Activated naive CD4-positive, alpha-beta T cell treated with anti-CD3 and anti-CD28 coated beads, Interleukin-2, amount 50 U/mL, for 24 hours (primary cell): Measurements from ENCODE around the gene G0S2.
"Not testable (repeated sequence)": the region's sequence is repeated elsewhere in the genome, so short reads cannot be mapped to it uniquely, and the experiment has no call there.

Source experiments
- H3K27ac Mint-ChIP-seq: one replicate; pipeline ENCODE4 v1.8.0; 2021; ENCODE audit warnings: mild to moderate bottlenecking, mixed read lengths
- H3K27me3 Mint-ChIP-seq: one replicate; pipeline ENCODE4 v1.8.0; 2021; ENCODE audit warnings: mixed read lengths
- H3K36me3 Mint-ChIP-seq: one replicate; pipeline ENCODE4 v1.8.0; 2021; ENCODE audit warnings: mixed read lengths
- H3K4me1 Mint-ChIP-seq: one replicate; pipeline ENCODE4 v1.8.0; 2021; ENCODE audit warnings: mixed read lengths
- H3K4me3 Mint-ChIP-seq: one replicate; pipeline ENCODE4 v1.8.0; 2021; ENCODE audit warnings: mild to moderate bottlenecking, mixed read lengths
- H3K9me3 Mint-ChIP-seq: one replicate; pipeline ENCODE4 v1.8.0; 2021; ENCODE audit warnings: mixed read lengths

G0S2 gene

GRCh38 chr1:209692296-209692695, 17.1 kb downstream of the G0S2 start:
- Mint-ChIP-seq H3K36me3 (no peaks in the 10 kb centered on the region), H3K4me3 (no peak overlapping the region), H3K27me3 (no peaks in the 10 kb centered on the region), H3K27ac (peak overlapping the region; percentile 72), H3K9me3 (no peaks in the 10 kb centered on the region), H3K4me1 (peaks cover 60% of the 10 kb centered on the region)

GRCh38 chr1:209692745-209693504, 17.7 kb downstream of the G0S2 start:
- H3K36me3 Mint-ChIP-seq, result no peaks in the 10 kb centered on the region
- H3K9me3 Mint-ChIP-seq, result no peaks in the 10 kb centered on the region
- peaks cover 58% of the 10 kb centered on the region for H3K4me1 Mint-ChIP-seq
- H3K27me3 Mint-ChIP-seq, result no peaks in the 10 kb centered on the region
- H3K27ac Mint-ChIP-seq, result peak overlapping the region; percentile 91
- no peak overlapping the region for H3K4me3 Mint-ChIP-seq

GRCh38 chr1:209696673-209697072, 21.5 kb downstream of the G0S2 start:
- no peaks in the 10 kb centered on the region for H3K36me3 Mint-ChIP-seq
- peaks cover 48% of the 10 kb centered on the region for H3K4me1 Mint-ChIP-seq
- no peak overlapping the region for H3K4me3 Mint-ChIP-seq
- no peaks in the 10 kb centered on the region for H3K9me3 Mint-ChIP-seq
- H3K27ac Mint-ChIP-seq, result peak overlapping the region; percentile 59
- H3K27me3 Mint-ChIP-seq, result no peaks in the 10 kb centered on the region

- Mint-ChIP-seq H3K27me3 (no peaks in the 10 kb centered on the region), H3K36me3 (no peaks in the 10 kb centered on the region), H3K27ac (peak overlapping the region; percentile 57), H3K9me3 (no peaks in the 10 kb centered on the region), H3K4me1 (peaks cover 46% of the 10 kb centered on the region), H3K4me3 (no peak overlapping the region)
Measured at GRCh38 chr1:209697126-209697525, 21.9 kb downstream of the G0S2 start.

GRCh38 chr1:209700686-209701085, 25.5 kb downstream of the G0S2 start:
- peaks cover 38% of the 10 kb centered on the region for H3K4me1 Mint-ChIP-seq
- not testable (repeated sequence) for H3K36me3 Mint-ChIP-seq, H3K9me3 Mint-ChIP-seq, H3K27ac Mint-ChIP-seq, H3K4me3 Mint-ChIP-seq, H3K27me3 Mint-ChIP-seq

GRCh38 chr1:209702832-209703231, 27.6 kb downstream of the G0S2 start:
- Mint-ChIP-seq H3K27me3 (no peaks in the 10 kb centered on the region), H3K9me3 (no peaks in the 10 kb centered on the region), H3K36me3 (no peaks in the 10 kb centered on the region), H3K4me3 (no peak overlapping the region), H3K27ac (no peak overlapping the region), H3K4me1 (peaks cover 31% of the 10 kb centered on the region)

- Mint-ChIP-seq H3K36me3 (no peaks in the 10 kb centered on the region), H3K27me3 (no peaks in the 10 kb centered on the region), H3K4me3 (peak overlapping the region; percentile 68), H3K9me3 (no peaks in the 10 kb centered on the region), H3K27ac (peak overlapping the region; percentile 84), H3K4me1 (peaks cover 26% of the 10 kb centered on the region)
Measured at GRCh38 chr1:209703834-209704504, 28.8 kb downstream of the G0S2 start.

- Mint-ChIP-seq H3K27ac (peak within 1 kb of the TSS; percentile 84), H3K4me1 (peaks cover 25% of the 10 kb centered on the region), H3K36me3 (no peaks in the 10 kb centered on the region), H3K4me3 (peak within 1 kb of the TSS; percentile 68), H3K27me3 (no peaks in the 10 kb centered on the region), H3K9me3 (no peaks in the 10 kb centered on the region)
Measured at GRCh38 chr1:209704584-209704983, 29.4 kb downstream of the G0S2 start, which contains the start of gene HSD11B1. TSS of gene HSD11B1 (plus strand) at chr1:209704846. CDS start at chr1:209704943, 97 bp downstream.

- Mint-ChIP-seq H3K4me1 (peaks cover 30% of the 10 kb centered on the region), H3K27ac (no peak overlapping the region), H3K4me3 (no peak overlapping the region)
Measured at GRCh38 chr1:209705033-209705598, 29.9 kb downstream of the G0S2 start.

GRCh38 chr1:209706622-209707021, 31.4 kb downstream of the G0S2 start:
- Mint-ChIP-seq H3K36me3 (no peaks in the 10 kb centered on the region), H3K27ac (no peak overlapping the region), H3K4me3 (no peak overlapping the region), H3K9me3 (no peaks in the 10 kb centered on the region), H3K4me1 (peaks cover 40% of the 10 kb centered on the region), H3K27me3 (no peaks in the 10 kb centered on the region)

More at GRCh38 chr1:209705033-209705598, 29.9 kb downstream of the G0S2 start:
- Mint-ChIP-seq H3K9me3 (no peaks in the 10 kb centered on the region), H3K36me3 (no peaks in the 10 kb centered on the region), H3K27me3 (no peaks in the 10 kb centered on the region)

GRCh38 chr1:209707308-209707707, 32.1 kb downstream of the G0S2 start:
- peak overlapping the region; percentile 25 for H3K27ac Mint-ChIP-seq

GRCh38 chr1:209708297-209708696, 33.1 kb downstream of the G0S2 start:
- Mint-ChIP-seq H3K27ac (no peak overlapping the region), H3K4me3 (no peak overlapping the region), H3K27me3 (no peaks in the 10 kb centered on the region), H3K9me3 (no peaks in the 10 kb centered on the region), H3K4me1 (peaks cover 40% of the 10 kb centered on the region), H3K36me3 (no peaks in the 10 kb centered on the region)

More at GRCh38 chr1:209707308-209707707, 32.1 kb downstream of the G0S2 start:
- no peaks in the 10 kb centered on the region for H3K9me3 Mint-ChIP-seq
- H3K4me1 Mint-ChIP-seq, result peaks cover 40% of the 10 kb centered on the region
- H3K27me3 Mint-ChIP-seq, result no peaks in the 10 kb centered on the region
- no peak overlapping the region for H3K4me3 Mint-ChIP-seq
- no peaks in the 10 kb centered on the region for H3K36me3 Mint-ChIP-seq

- Mint-ChIP-seq H3K36me3 (no peaks in the 10 kb centered on the region), H3K27me3 (no peaks in the 10 kb centered on the region), H3K9me3 (no peaks in the 10 kb centered on the region), H3K4me3 (no peak overlapping the region), H3K27ac (peak overlapping the region; percentile 6), H3K4me1 (peaks cover 31% of the 10 kb centered on the region)
Measured at GRCh38 chr1:209710093-209710492, 34.9 kb downstream of the G0S2 start.

- H3K9me3 Mint-ChIP-seq, result no peaks in the 10 kb centered on the region
- no peaks in the 10 kb centered on the region for H3K36me3 Mint-ChIP-seq
- H3K4me3 Mint-ChIP-seq, result no peak overlapping the region
Measured at GRCh38 chr1:209710847-209711246, 35.6 kb downstream of the G0S2 start.

GRCh38 chr1:209714338-209714737, 39.1 kb downstream of the G0S2 start:
- H3K27ac Mint-ChIP-seq, result peak overlapping the region; percentile 85
- H3K27me3 Mint-ChIP-seq, result no peaks in the 10 kb centered on the region
- H3K4me3 Mint-ChIP-seq, result no peak overlapping the region
- no peaks in the 10 kb centered on the region for H3K9me3 Mint-ChIP-seq
- no peaks in the 10 kb centered on the region for H3K36me3 Mint-ChIP-seq
- H3K4me1 Mint-ChIP-seq, result peaks cover 47% of the 10 kb centered on the region

More at GRCh38 chr1:209710847-209711246, 35.6 kb downstream of the G0S2 start:
- Mint-ChIP-seq H3K27me3 (no peaks in the 10 kb centered on the region), H3K27ac (no peak overlapping the region), H3K4me1 (peaks cover 37% of the 10 kb centered on the region)

- H3K4me1 Mint-ChIP-seq, result peaks cover 40% of the 10 kb centered on the region
- H3K36me3 Mint-ChIP-seq, result no peaks in the 10 kb centered on the region
- peak overlapping the region; percentile 26 for H3K4me3 Mint-ChIP-seq
- no peaks in the 10 kb centered on the region for H3K9me3 Mint-ChIP-seq
- H3K27me3 Mint-ChIP-seq, result no peaks in the 10 kb centered on the region
- H3K27ac Mint-ChIP-seq, result peak overlapping the region; percentile 31
Measured at GRCh38 chr1:209715314-209715713, 40.1 kb downstream of the G0S2 start.
